Measurements from ENCODE around the gene GAS6.

DNA sequence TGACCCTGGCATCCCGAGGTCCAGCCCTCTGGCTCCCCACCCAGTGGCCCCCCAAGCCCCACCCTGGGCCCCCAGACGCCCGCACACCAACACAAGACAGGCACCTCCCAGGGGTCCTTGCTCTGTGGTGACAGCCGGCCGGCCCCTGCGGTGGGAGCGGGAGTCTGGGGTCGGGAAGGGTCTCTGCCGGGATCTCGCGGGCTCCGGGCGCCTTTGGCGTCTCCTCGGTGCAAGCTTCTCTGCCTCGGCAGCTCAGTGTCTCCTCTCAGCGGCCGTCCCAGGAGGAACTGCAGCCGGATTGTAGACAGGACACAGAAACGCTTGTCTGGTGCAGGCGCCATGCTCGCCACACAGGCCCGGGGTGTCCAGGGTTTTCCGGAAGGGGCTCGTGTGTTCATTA lies 61.1 kb downstream of the GAS6 start:
- TF ChIP-seq, protein P1, sequence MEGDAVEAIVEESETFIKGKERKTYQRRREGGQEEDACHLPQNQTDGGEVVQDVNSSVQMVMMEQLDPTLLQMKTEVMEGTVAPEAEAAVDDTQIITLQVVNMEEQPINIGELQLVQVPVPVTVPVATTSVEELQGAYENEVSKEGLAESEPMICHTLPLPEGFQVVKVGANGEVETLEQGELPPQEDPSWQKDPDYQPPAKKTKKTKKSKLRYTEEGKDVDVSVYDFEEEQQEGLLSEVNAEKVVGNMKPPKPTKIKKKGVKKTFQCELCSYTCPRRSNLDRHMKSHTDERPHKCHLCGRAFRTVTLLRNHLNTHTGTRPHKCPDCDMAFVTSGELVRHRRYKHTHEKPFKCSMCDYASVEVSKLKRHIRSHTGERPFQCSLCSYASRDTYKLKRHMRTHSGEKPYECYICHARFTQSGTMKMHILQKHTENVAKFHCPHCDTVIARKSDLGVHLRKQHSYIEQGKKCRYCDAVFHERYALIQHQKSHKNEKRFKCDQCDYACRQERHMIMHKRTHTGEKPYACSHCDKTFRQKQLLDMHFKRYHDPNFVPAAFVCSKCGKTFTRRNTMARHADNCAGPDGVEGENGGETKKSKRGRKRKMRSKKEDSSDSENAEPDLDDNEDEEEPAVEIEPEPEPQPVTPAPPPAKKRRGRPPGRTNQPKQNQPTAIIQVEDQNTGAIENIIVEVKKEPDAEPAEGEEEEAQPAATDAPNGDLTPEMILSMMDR (IDR thresholded peaks at IDR 0.05): no peak
- no peak for TF ChIP-seq POLR2A (IDR thresholded peaks at IDR 0.05)

All from uterus (tissue), 2 donors.